ENCODE data around the gene ACP5. TPM values are rescaled to one million over a fixed set of nuclear protein-coding genes. Genes with fewer than 3 reads are reported as not detected.
A peak's percentile ranks its signal among the peaks of the same experiment; 100 is the strongest.

Gene ACP5
- total and polyA plus RNA-seq, 10 of the 15 experiments (the other 5 are each of a cell fraction or from before 2014, with no cell fraction given), result 1.0 to 73.4 (median 36.8) TPM

GRCh38 chr19:11560404-11561051 lies 16.9 kb downstream of the ACP5 start (continued):
- 0 out of 2 replicates have a peak, but pooled peaks have one; percentile 24 for TF ChIP-seq MXI1 (IDR thresholded peaks at IDR 0.05; ENCODE audit: low read depth, low read length)
- TF ChIP-seq IKZF1 (conservative IDR thresholded peaks at IDR 0.05), result peak; percentile 70
- TF ChIP-seq RUNX3 (IDR thresholded peaks at IDR 0.05; ENCODE audit: low read length), result peak; percentile 52; the same call in 1 of the 2 replicates
- TF ChIP-seq ETV6 (conservative IDR thresholded peaks at IDR 0.05 in 1 of 2, IDR thresholded peaks at IDR 0.05 in 1 of 2; ENCODE audit: borderline replicate concordance in 1 of 2, low read depth in 1 of 2), result peak in 1 of 2 experiments; percentile 50; a peak in 1 of 4 replicates

- peak within 1 kb of the TSS; percentile 94 for H3K4me3 ChIP-seq
- peak within 1 kb of the TSS; percentile 58 for H3K27ac ChIP-seq (ENCODE audit: control insufficient read depth, insufficient read depth)
- no peaks in the 10 kb centered on the region for H3K27me3 ChIP-seq (replicated peaks in 1 of 2; ENCODE audit: control insufficient read depth in 2 of 2, insufficient read depth in 2 of 2, low read length in 1 of 2)
- BruUV-seq (replicated peaks), result TSS peak; percentile 98
- SMC1A ChIA-PET (ENCODE audit: uncharacterized antibody, unreplicated experiment), result interaction anchor here (0.8 to 8.5 kb wide), 9 partner anchors 9 to 77 kb away, joined by 3 to 215 read pairs (median 6); partner anchors contain the start of gene ACP5
- no peaks in the 10 kb centered on the region for H3K9me3 ChIP-seq (replicated peaks; ENCODE audit: control insufficient read depth, insufficient read depth, low read length)
- H3K79me2 ChIP-seq (ENCODE audit: control insufficient read depth, insufficient read depth, low read length), result peaks cover 44% of the 10 kb centered on the region
- H4K20me1 ChIP-seq (ENCODE audit: control insufficient read depth, insufficient read depth), result no peaks in the 10 kb centered on the region
- CTCF ChIA-PET, result interaction anchor here (0.8 to 9.1 kb wide), 16 partner anchors 9 to 273 kb away, joined by 3 to 225 read pairs (median 4); partner anchors contain the start of genes ECSIT and ZNF491
- no peaks in the 10 kb centered on the region; a peak in 2 of 4 replicates for H3K36me3 ChIP-seq (ENCODE audit: control insufficient read depth in 2 of 2, insufficient read depth in 2 of 2, low read length in 1 of 2)
- peak within 1 kb of the TSS; percentile 87 for H2AFZ ChIP-seq (ENCODE audit: control insufficient read depth, low read depth, low read length)
- FAIRE-seq (peak; percentile 85), DNase-seq (ENCODE audit: low read depth, low spot score) (peak; percentile 96), ATAC-seq (peak; percentile 90)
- peak within 1 kb of the TSS; percentile 61 for H3K9ac ChIP-seq (ENCODE audit: control insufficient read depth, insufficient read depth, low read length)
- peak within 1 kb of the TSS; percentile 85 for H3K4me2 ChIP-seq (ENCODE audit: control insufficient read depth, insufficient read depth)
- in situ Hi-C loops (cut with MboI) (no loop called here), intact Hi-C loops (cut with micrococcal nuclease; ENCODE audit: unreplicated experiment) (no loop called here)
- 2% methylated on average over 53 of the region's 57 CpGs for WGBS (ENCODE audit: insufficient coverage, insufficient replicate concordance, low lambda C conversion rate, missing lambda C conversion rate)
- POLR2A ChIA-PET, result interaction anchor here (0.6 to 6.8 kb wide), 16 partner anchors 10 to 369 kb away, joined by 3 to 94 read pairs (median 4); partner anchors contain the start of genes SWSAP1 and ZNF627
- H3K4me1 ChIP-seq (ENCODE audit: control insufficient read depth, insufficient read depth, low read length), result peaks cover 5% of the 10 kb centered on the region
- RAD21 ChIA-PET (ENCODE audit: unreplicated experiment), result interaction anchor here (0.6 to 6.9 kb wide), 22 partner anchors 9 to 581 kb away, joined by 3 to 172 read pairs (median 3); partner anchors contain the start of genes ECSIT, SWSAP1 and ZNF20
- TF ChIP-seq SMAD1 (IDR thresholded peaks at IDR 0.05; ENCODE audit: low read depth, partially characterized antibody) (peak; percentile 68), POLR2A (IDR thresholded peaks at IDR 0.05; ENCODE audit: low read depth, low read length) (peak; percentile 89), PAX8 (IDR thresholded peaks at IDR 0.05) (peak; percentile 51; the same call in 1 of the 2 replicates), HDAC2 (IDR thresholded peaks at IDR 0.05) (no peak), FOXK2 (IDR thresholded peaks at IDR 0.05) (no peak), KLF5 (IDR thresholded peaks at IDR 0.05; ENCODE audit: partially characterized antibody) (peak; percentile 47), ZNF207 (IDR thresholded peaks at IDR 0.05; ENCODE audit: borderline replicate concordance) (0 out of 2 replicates have a peak, but pooled peaks have one; percentile 45), PML (IDR thresholded peaks at IDR 0.05; ENCODE audit: low read length) (peak; percentile 89), EGR1 (IDR thresholded peaks at IDR 0.05; ENCODE audit: borderline replicate concordance in 1 of 2, low read depth in 2 of 2, low read length in 2 of 2) (peak in 1 of 2 experiments; percentile 86; a peak in 2 of 3 replicates), ZSCAN29 (IDR thresholded peaks at IDR 0.05) (no peak), MAX (IDR thresholded peaks at IDR 0.05; ENCODE audit: low read depth, low read length) (peak; percentile 52; the same call in 1 of the 2 replicates), NR2F1 (conservative IDR thresholded peaks at IDR 0.05) (peak; percentile 46; the same call in 1 of the 2 replicates), USF1 (IDR thresholded peaks at IDR 0.05; ENCODE audit: borderline replicate concordance, extremely low read length, insufficient read depth, low read depth, low read length) (no peak), BRCA1 (IDR thresholded peaks at IDR 0.05; ENCODE audit: low read depth, low read length) (no peak), EP300 (IDR thresholded peaks at IDR 0.05; ENCODE audit: borderline replicate concordance in 1 of 2, control insufficient read depth in 1 of 2, low read depth in 2 of 2, low read length in 2 of 2) (no peak), KDM1A (IDR thresholded peaks at IDR 0.05; ENCODE audit: borderline replicate concordance) (no peak)
These were observed 18.3 kb downstream of the ACP5 start, which contains the start of gene ELOF1 for GRCh38 chr19:11558881-11559828. Gene ELOF1 (minus strand): TSS chr19:11559230. CDS start chr19:11554347, 4,883 bp downstream.
